Measurements from ENCODE around the gene NTF3.
A peak's percentile ranks its signal among the peaks of the same experiment; 100 is the strongest.

The NTF3 gene

DNA sequence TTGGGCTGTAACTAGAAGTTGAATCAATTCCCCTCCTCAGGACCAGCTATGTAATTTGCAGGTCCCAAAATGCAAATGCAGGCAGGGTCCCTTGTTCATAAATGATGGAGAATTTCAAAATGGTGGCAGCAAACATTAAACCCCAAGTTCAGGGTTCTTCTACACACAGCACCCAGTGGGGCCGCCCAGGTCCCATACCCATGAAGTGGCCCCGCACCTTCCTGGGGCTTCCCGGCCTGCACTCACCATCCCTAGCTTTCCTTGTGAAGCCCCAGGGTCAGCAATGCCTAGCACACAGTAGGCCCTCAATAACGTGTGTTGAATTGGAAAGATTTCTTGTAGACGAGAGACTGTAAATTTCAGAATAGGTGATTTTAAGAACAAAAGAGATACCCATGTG lies 76.0 kb downstream of the NTF3 start:
- DNase-seq (ENCODE audit: low read depth), result no peak
- TF ChIP-seq, protein P1, sequence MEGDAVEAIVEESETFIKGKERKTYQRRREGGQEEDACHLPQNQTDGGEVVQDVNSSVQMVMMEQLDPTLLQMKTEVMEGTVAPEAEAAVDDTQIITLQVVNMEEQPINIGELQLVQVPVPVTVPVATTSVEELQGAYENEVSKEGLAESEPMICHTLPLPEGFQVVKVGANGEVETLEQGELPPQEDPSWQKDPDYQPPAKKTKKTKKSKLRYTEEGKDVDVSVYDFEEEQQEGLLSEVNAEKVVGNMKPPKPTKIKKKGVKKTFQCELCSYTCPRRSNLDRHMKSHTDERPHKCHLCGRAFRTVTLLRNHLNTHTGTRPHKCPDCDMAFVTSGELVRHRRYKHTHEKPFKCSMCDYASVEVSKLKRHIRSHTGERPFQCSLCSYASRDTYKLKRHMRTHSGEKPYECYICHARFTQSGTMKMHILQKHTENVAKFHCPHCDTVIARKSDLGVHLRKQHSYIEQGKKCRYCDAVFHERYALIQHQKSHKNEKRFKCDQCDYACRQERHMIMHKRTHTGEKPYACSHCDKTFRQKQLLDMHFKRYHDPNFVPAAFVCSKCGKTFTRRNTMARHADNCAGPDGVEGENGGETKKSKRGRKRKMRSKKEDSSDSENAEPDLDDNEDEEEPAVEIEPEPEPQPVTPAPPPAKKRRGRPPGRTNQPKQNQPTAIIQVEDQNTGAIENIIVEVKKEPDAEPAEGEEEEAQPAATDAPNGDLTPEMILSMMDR (IDR thresholded peaks at IDR 0.05; ENCODE audit: insufficient read depth, low read depth, low read length, missing control alignments), result no peak
- no peak overlapping the region for H3K4me3 ChIP-seq (ENCODE audit: low read depth, low read length)

DNA sequence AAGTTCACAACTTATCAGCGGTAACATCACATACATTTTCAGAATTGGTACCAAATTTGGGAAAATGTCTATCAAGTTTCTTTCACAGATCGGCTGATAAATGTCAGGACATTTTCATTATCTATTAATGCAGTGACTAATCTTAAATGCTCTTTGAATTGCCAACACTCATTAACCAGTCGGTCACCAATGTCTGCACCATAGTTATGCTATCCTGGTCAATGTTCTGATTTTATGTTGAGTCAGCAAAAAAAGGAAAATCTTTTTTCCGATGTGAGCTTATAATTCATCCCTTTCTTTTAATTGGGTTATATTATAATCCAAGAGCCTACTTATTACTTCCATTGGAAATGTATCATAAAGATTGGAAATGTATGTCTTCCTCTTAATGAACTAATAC lies 77.2 kb downstream of the NTF3 start:
- DNase-seq (ENCODE audit: low read depth), result no peak
- H3K4me3 ChIP-seq (ENCODE audit: low read depth, low read length), result no peak overlapping the region
- TF ChIP-seq, protein P1 (IDR thresholded peaks at IDR 0.05; ENCODE audit: insufficient read depth, low read depth, low read length, missing control alignments), result no peak

- DNase-seq (ENCODE audit: low read depth), result no peak
- no peak overlapping the region for H3K4me3 ChIP-seq (ENCODE audit: low read depth, low read length)
- TF ChIP-seq, protein P1 (IDR thresholded peaks at IDR 0.05; ENCODE audit: insufficient read depth, low read depth, low read length, missing control alignments), result no peak
Measured at GRCh38 chr12:5509557-5509956, 77.6 kb downstream of the NTF3 start.

- H3K4me3 ChIP-seq (ENCODE audit: low read depth, low read length), result no peak overlapping the region
- DNase-seq (ENCODE audit: low read depth), result no peak
- TF ChIP-seq, protein P1 (IDR thresholded peaks at IDR 0.05; ENCODE audit: insufficient read depth, low read depth, low read length, missing control alignments), result no peak
Measured at GRCh38 chr12:5510251-5510805, 78.4 kb downstream of the NTF3 start.

DNA sequence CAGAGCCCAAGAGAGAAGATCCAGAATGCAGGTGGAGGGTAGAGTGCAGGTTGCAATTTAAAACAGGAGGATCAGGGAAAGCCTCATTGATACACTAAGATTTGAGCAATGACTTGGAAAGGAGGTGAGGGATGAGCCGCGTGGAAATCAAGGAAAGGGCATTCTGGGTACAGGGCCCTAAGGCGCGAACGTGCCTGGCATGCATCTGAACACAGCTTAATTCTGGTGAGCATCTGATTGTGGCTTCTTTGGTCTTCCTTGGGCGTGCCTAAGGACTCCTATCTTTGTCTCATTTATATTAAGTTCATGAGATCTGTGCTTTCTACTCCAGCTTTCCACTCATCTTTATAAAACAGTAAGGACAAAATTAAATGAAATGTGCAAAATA lies 79.3 kb downstream of the NTF3 start:
- DNase-seq (ENCODE audit: low read depth), result no peak
- no peak overlapping the region for H3K4me3 ChIP-seq (ENCODE audit: low read depth, low read length)
- TF ChIP-seq, protein P1 (IDR thresholded peaks at IDR 0.05; ENCODE audit: insufficient read depth, low read depth, low read length, missing control alignments), result no peak

DNA sequence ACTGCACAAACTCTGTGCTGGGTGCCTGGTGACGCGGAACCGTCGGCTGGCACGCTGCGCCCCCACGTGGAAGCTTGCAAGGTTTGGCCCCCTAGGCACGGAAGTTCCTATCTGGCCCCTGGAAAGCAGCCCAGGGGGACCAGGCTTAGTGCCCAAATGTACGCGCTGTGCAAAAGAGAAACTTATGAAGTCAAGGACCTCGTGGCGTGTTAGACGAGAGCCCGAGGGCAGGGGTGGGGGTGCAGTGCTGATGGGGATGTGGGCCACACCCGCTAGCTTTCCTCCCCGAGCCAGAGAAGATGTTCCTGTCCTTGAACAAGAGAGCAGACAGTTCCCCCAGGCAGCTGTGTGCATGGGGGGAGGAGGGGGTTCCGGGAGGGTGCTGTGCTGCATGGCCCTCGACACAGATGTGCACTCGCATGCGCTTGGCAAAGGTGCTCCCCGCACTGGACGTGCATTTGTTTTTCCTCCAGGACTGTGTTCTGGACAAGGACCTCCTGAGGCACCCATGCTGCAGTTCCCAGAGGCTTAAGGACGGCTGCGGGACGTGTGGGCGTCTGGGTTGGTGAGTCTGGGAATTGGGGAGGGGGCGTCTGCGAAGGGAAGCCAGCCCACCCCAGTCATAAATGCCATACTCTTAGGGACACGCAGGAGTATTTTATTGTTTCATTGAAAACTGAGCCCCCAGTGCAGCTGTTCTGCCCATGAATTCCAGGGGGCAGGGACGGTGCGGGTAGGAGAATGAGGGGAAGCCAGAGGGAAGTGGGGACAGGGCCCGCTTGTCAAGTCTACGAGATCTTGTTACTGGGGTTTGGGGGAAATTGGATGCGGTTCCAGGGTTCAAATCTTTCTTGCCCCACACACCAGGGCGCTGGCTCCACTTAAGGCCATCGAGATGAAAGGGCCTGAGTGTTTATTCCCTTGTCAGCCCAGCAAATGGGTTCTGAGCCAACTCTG lies 80.0 kb downstream of the NTF3 start:
- TF ChIP-seq, protein P1 (IDR thresholded peaks at IDR 0.05; ENCODE audit: insufficient read depth, low read depth, low read length, missing control alignments), result peak; percentile 48
- DNase-seq (ENCODE audit: low read depth), result peak; percentile 15
- H3K4me3 ChIP-seq (ENCODE audit: low read depth, low read length), result no peak overlapping the region

Data from GM12865 (cell line).